Measurements from ENCODE around the gene GYPA.
"Not testable (repeated sequence)": the region's sequence is repeated elsewhere in the genome, so short reads cannot be mapped to it uniquely, and the experiment has no call there.

GRCh38 chr4:144136189-144136588 is 4.3 kb downstream of the GYPA start:
- TF ChIP-seq EGR1 (IDR thresholded peaks at IDR 0.05; ENCODE audit: borderline replicate concordance in 1 of 2, low read depth in 2 of 2, low read length in 2 of 2); POLR2A (IDR thresholded peaks at IDR 0.05; ENCODE audit: low read depth, low read length); POLR2AphosphoS5 (IDR thresholded peaks at IDR 0.05; ENCODE audit: low read length); ZNF274 (IDR thresholded peaks at IDR 0.05; ENCODE audit: insufficient read depth, insufficient read length); KAT2A (conservative IDR thresholded peaks at IDR 0.05; ENCODE audit: control insufficient read depth, low read depth, low read length); CTCF (IDR thresholded peaks at IDR 0.05 in 2 of 3, conservative IDR thresholded peaks at IDR 0.05 in 1 of 3; ENCODE audit: control insufficient read depth in 2 of 3, extremely low read depth in 1 of 3, insufficient read depth in 1 of 3, low read depth in 3 of 3, low read length in 3 of 3); SPI1 (IDR thresholded peaks at IDR 0.05; ENCODE audit: borderline replicate concordance, insufficient read depth, low read depth, low read length); USF1 (IDR thresholded peaks at IDR 0.05; ENCODE audit: borderline replicate concordance, extremely low read length, insufficient read depth, low read depth, low read length); USF2 (IDR thresholded peaks at IDR 0.05; ENCODE audit: borderline replicate concordance, low read depth, low read length); MAX (IDR thresholded peaks at IDR 0.05; ENCODE audit: low read depth, low read length); BMI1 (IDR thresholded peaks at IDR 0.05; ENCODE audit: borderline replicate concordance); BHLHE40 (IDR thresholded peaks at IDR 0.05; ENCODE audit: borderline replicate concordance in 1 of 2, low read depth in 2 of 2, low read length in 1 of 2); PBX3 (IDR thresholded peaks at IDR 0.05; ENCODE audit: insufficient replicate concordance, low read depth, low read length); NFXL1 (IDR thresholded peaks at IDR 0.05; ENCODE audit: borderline replicate concordance): not testable (repeated sequence)
